B cell (primary cell): Measurements from ENCODE around the gene GPC5.

Experiments
- EZH2 ChIP-seq: IDR thresholded peaks from 2 replicates; pipeline ENCODE4 v1.6.1; 2012; ENCODE audit warnings: borderline replicate concordance, low read depth, mild to moderate bottlenecking, moderate library complexity, low read length; ENCODE audit not compliant: insufficient read depth, poor library complexity, severe bottlenecking
- TF ChIP-seq, protein P1 (sequence below): fragments of 200-600 bp; IDR thresholded peaks from one replicate; pipeline ENCODE4 v1.8.0; 2022; ENCODE audit warnings: antibody characterized with exemption, mild to moderate bottlenecking

- no peak for TF ChIP-seq EZH2
- TF ChIP-seq, protein P1, sequence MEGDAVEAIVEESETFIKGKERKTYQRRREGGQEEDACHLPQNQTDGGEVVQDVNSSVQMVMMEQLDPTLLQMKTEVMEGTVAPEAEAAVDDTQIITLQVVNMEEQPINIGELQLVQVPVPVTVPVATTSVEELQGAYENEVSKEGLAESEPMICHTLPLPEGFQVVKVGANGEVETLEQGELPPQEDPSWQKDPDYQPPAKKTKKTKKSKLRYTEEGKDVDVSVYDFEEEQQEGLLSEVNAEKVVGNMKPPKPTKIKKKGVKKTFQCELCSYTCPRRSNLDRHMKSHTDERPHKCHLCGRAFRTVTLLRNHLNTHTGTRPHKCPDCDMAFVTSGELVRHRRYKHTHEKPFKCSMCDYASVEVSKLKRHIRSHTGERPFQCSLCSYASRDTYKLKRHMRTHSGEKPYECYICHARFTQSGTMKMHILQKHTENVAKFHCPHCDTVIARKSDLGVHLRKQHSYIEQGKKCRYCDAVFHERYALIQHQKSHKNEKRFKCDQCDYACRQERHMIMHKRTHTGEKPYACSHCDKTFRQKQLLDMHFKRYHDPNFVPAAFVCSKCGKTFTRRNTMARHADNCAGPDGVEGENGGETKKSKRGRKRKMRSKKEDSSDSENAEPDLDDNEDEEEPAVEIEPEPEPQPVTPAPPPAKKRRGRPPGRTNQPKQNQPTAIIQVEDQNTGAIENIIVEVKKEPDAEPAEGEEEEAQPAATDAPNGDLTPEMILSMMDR: no peak
Observed at GRCh38 chr13:91955546-91956355, 557.3 kb downstream of the GPC5 start.
